ENCODE measurements around the gene IQCH. TPM values are rescaled to one million over a fixed set of nuclear protein-coding genes. Genes with fewer than 3 reads are reported as not detected.
"Not testable (repeated sequence)": the region's sequence is repeated elsewhere in the genome, so short reads cannot be mapped to it uniquely, and the experiment has no call there.

Gene IQCH
- total RNA-seq, 1 experiment from 2014 or later, result 2.4 TPM

DNA sequence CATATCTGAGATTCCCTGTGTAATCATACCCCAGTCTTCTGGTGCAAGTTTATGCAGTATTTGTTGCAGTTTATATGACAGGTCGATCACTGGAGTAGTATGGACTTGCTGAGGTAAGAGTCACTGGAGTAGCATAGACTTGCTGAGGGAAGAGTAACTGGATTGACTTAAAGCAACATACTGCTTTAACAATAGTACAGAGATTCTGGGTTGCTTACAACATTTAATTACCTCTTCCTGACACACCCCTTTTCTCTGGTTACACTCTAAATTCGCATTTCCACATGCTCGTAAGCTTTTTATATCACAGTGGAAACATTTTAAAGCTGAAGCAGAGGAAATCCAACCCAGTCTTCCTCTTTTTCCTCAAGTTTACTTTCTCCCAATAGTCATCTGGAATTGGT, 11.9 kb upstream of the IQCH start:
- CTCF ChIA-PET, result interaction anchor here (0.6 kb wide), 1 partner anchor 399 kb away, joined by 4 read pairs; no protein-coding TSS in a partner anchor
- TF ChIP-seq CTCF (IDR thresholded peaks at IDR 0.05; ENCODE audit: insufficient read depth in 1 of 2, low read depth in 1 of 2, low read length in 1 of 2, severe bottlenecking in 1 of 2, unreplicated experiment in 1 of 2), result no peak
- H3K27me3 Mint-ChIP-seq (ENCODE audit: insufficient read depth, unreplicated experiment), result no peaks in the 10 kb centered on the region
- DNase-seq, result no peak
- BruUV-seq (replicated peaks), result no TSS peak
- H3K9me3 Mint-ChIP-seq (ENCODE audit: unreplicated experiment), result peaks cover 7% of the 10 kb centered on the region
- H3K36me3 ChIP-seq (ENCODE audit: control insufficient read depth, insufficient read depth, low read length), result no peaks in the 10 kb centered on the region; the same call in 1 of the 2 replicates
- no peaks in the 10 kb centered on the region for H3K4me1 Mint-ChIP-seq (ENCODE audit: low read depth, unreplicated experiment)
- no peaks in the 10 kb centered on the region; the same call in 1 of the 2 replicates for H3K9me3 ChIP-seq
- no peaks in the 10 kb centered on the region for H3K27me3 ChIP-seq (replicated peaks; ENCODE audit: control insufficient read depth, insufficient read depth, low read length)
- H3K4me3 Mint-ChIP-seq (ENCODE audit: unreplicated experiment), result no peak overlapping the region
- H3K4me3 ChIP-seq (ENCODE audit: low read depth, low read length), result no peak overlapping the region
- intact Hi-C loops (cut with micrococcal nuclease; ENCODE audit: unreplicated experiment), result loop anchor here (5.0 kb wide), 1 partner anchor 60 kb away; no protein-coding TSS in a partner anchor
- H3K36me3 Mint-ChIP-seq (ENCODE audit: insufficient read depth, unreplicated experiment), result no peaks in the 10 kb centered on the region
- H3K27ac Mint-ChIP-seq (ENCODE audit: unreplicated experiment), result no peak overlapping the region
- POLR2A ChIA-PET, result no interaction called here
- no peaks in the 10 kb centered on the region for H3K4me1 ChIP-seq

DNA sequence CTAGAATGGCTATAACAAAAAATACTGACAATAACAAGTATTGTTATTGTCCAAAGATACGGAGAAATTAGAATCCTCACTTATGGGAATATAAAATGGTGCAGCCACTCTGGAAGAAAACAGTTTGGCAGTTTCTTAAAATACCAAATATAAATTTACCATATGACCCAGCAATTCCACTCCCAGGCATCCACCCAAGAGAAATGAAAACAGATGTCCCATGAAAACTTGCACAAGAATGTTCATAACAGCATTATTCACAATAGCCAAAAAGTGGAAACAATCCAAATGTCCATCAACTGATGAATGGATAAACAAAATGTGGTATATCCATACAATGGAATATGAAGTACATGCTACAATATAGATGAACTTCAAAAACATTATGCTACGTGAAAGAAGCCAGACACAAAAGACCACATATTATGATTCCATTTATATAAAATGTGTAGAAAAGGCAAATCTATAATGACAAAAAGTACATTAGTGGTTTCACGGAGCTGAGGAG, 9.6 kb upstream of the IQCH start:
- no TSS peak for BruUV-seq (replicated peaks)
- CTCF ChIA-PET, result no interaction called here
- H3K36me3 Mint-ChIP-seq (ENCODE audit: insufficient read depth, unreplicated experiment), result no peaks in the 10 kb centered on the region

DNA sequence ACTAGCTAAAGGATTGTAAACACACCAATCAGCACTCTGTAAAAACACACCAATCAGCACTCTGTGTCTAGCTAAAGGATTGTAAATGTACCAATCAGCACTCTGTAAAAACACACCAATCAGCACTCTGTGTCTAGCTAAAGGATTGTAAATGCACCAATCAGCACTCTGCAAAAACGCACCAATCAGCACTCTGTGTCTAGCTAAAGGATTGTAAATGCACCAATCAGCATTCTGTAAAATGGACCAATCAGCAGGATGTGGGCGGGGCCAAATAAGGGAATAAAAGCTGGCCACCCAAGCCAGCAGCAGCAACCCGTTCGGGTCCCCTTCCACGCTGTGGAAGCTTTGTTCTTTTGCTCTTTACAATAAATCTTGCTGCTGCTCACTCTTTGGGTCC, 8.0 kb upstream of the IQCH start:
- H3K4me3 Mint-ChIP-seq (ENCODE audit: unreplicated experiment); CTCF ChIA-PET; BruUV-seq (replicated peaks): not testable (repeated sequence)

More for the DNA sequence above, 9.6 kb upstream of the IQCH start:
- H3K27ac Mint-ChIP-seq (ENCODE audit: unreplicated experiment), result no peak overlapping the region
- no peak for TF ChIP-seq CTCF (IDR thresholded peaks at IDR 0.05; ENCODE audit: insufficient read depth in 1 of 2, low read depth in 1 of 2, low read length in 1 of 2, severe bottlenecking in 1 of 2, unreplicated experiment in 1 of 2)
- Histone ChIP-seq H3K4me3 (ENCODE audit: low read depth, low read length) (no peak overlapping the region), H3K9me3 (no peaks in the 10 kb centered on the region; the same call in 1 of the 2 replicates), H3K4me1 (no peaks in the 10 kb centered on the region), H3K27me3 (replicated peaks; ENCODE audit: control insufficient read depth, insufficient read depth, low read length) (no peaks in the 10 kb centered on the region), H3K36me3 (ENCODE audit: control insufficient read depth, insufficient read depth, low read length) (no peaks in the 10 kb centered on the region; the same call in 1 of the 2 replicates)
- no peaks in the 10 kb centered on the region for H3K27me3 Mint-ChIP-seq (ENCODE audit: insufficient read depth, unreplicated experiment)
- POLR2A ChIA-PET, result no interaction called here
- H3K9me3 Mint-ChIP-seq (ENCODE audit: unreplicated experiment), result peaks cover 9% of the 10 kb centered on the region
- no peak overlapping the region for H3K4me3 Mint-ChIP-seq (ENCODE audit: unreplicated experiment)
- no peak for DNase-seq
- H3K4me1 Mint-ChIP-seq (ENCODE audit: low read depth, unreplicated experiment), result no peaks in the 10 kb centered on the region
- intact Hi-C loops (cut with micrococcal nuclease; ENCODE audit: unreplicated experiment), result loop anchor here (5.0 kb wide), 1 partner anchor 57 kb away; no protein-coding TSS in a partner anchor

More for the DNA sequence above, 8.0 kb upstream of the IQCH start:
- POLR2A ChIA-PET; H3K27me3 ChIP-seq (replicated peaks; ENCODE audit: control insufficient read depth, insufficient read depth, low read length); H3K27ac Mint-ChIP-seq (ENCODE audit: unreplicated experiment); DNase-seq; H3K9me3 ChIP-seq; H3K9me3 Mint-ChIP-seq (ENCODE audit: unreplicated experiment); H3K4me3 ChIP-seq (ENCODE audit: low read depth, low read length); H3K4me1 Mint-ChIP-seq (ENCODE audit: low read depth, unreplicated experiment); H3K4me1 ChIP-seq; H3K27me3 Mint-ChIP-seq (ENCODE audit: insufficient read depth, unreplicated experiment); intact Hi-C loops (cut with micrococcal nuclease; ENCODE audit: unreplicated experiment); H3K36me3 ChIP-seq (ENCODE audit: control insufficient read depth, insufficient read depth, low read length); H3K36me3 Mint-ChIP-seq (ENCODE audit: insufficient read depth, unreplicated experiment): not testable (repeated sequence)
